Motor neuron (in vitro differentiated cells): ENCODE results near the gene ABLIM2. TPM values are rescaled to one million over a fixed set of nuclear protein-coding genes. Genes with fewer than 3 reads are reported as not detected.

Experiments
- ATAC-seq, 8 experiments: fragments of 200-7000 bp; cut with Tn5 transposase; replicated peaks in 6 of 8; 2 replicates each; pipeline ENCODE4 v1.8.0; 2021; ENCODE audit warnings: mild to moderate bottlenecking in 8 of 8, moderate library complexity in 8 of 8
- H3K27ac ChIP-seq, 2 donors: fragments of 250-450 bp; sonication (Bioruptor Pico); 2 replicates each; pipeline ENCODE4 v1.9.0; 2021; ENCODE audit warnings: antibody characterized with exemption in 2 of 2, mild to moderate bottlenecking in 2 of 2, moderate library complexity in 1 of 2
- H3K4me1 ChIP-seq, 2 donors: fragments of 250-450 bp; sonication (Bioruptor Pico); replicated peaks in 1 of 2; 2 replicates each; pipeline ENCODE4 v1.6.1; 2021; ENCODE audit warnings: antibody characterized with exemption in 2 of 2, mild to moderate bottlenecking in 2 of 2, moderate library complexity in 1 of 2
- H3K4me3 ChIP-seq, 5 donors: fragments of 250-450 bp; sonication (Bioruptor Pico); 2 replicates each; pipeline ENCODE4 v1.9.0; 2021; ENCODE audit warnings: antibody characterized with exemption in 5 of 5, mild to moderate bottlenecking in 5 of 5, moderate library complexity in 4 of 5
- WGBS, 10 experiments: fragments of 450-650 bp; shearing (Covaris generic); methylation state at CpG; one replicate each; pipeline ENCODE4 v1.0.0; 2022; 5-methylcytosine and 5-hydroxymethylcytosine counted together
- in situ Hi-C, 9 experiments: fragments of 400-800 bp; cut with MboI; loops; one replicate each; pipeline ENCODE4 v1.15.0; 2021; ENCODE audit warnings: low sequenced_read_pairs in 9 of 9, low pct_unique_long_range_greater_than_20kb in 2 of 9; ENCODE audit not compliant: unreplicated experiment in 9 of 9
- total RNA-seq, 8 experiments: library from RNA; unstranded; fragments of 300-600 nt; gene quantifications; 2 replicates each; pipeline versions ENCODE4 v1.2.3 to v1.2.4, GENCODE V29; 2022

ABLIM2 gene
- total RNA-seq, 8 experiments from 2014 or later: 0.58 to 18.7 (median 6.5) TPM

- H3K27ac ChIP-seq: no peak overlapping the region
- H3K4me1 ChIP-seq: peaks cover 40 to 42% of the 10 kb centered on the region in 2 donors
- in situ Hi-C loops: no loop called here
- 40 to 95% (median 52%) methylated on average over 1 to 4 of the region's 10 CpGs; no CpG with 5 or more reads in 5 of the 10 experiments for WGBS, 10 experiments
- no peak overlapping the region for H3K4me3 ChIP-seq
- no peak for ATAC-seq
Observed at GRCh38 chr4:8132400-8132799, 26.2 kb downstream of the ABLIM2 start.

- H3K27ac ChIP-seq: no peak overlapping the region
- 90% methylated on average over 2 of the region's 18 CpGs; no CpG with 5 or more reads in 9 of the 10 experiments for WGBS, 10 experiments
- in situ Hi-C loops: no loop called here
- peaks cover 45 to 47% of the 10 kb centered on the region in 2 donors for H3K4me1 ChIP-seq
- ATAC-seq: no peak
- no peak overlapping the region for H3K4me3 ChIP-seq
Observed at GRCh38 chr4:8131826-8132225, 26.8 kb downstream of the ABLIM2 start.

GRCh38 chr4:8131210-8131609, 27.4 kb downstream of the ABLIM2 start:
- ATAC-seq: no peak
- Histone ChIP-seq H3K4me1 (peaks cover 45 to 49% of the 10 kb centered on the region in 2 donors), H3K4me3 (no peak overlapping the region), H3K27ac (no peak overlapping the region)
- in situ Hi-C loops: no loop called here
- 0 to 85% (median 72%) methylated on average over 1 to 6 of the region's 8 CpGs; no CpG with 5 or more reads in 2 of the 10 experiments for WGBS, 10 experiments

- 74 to 100% (median 80%) methylated on average over 1 to 10 of the region's 18 CpGs; no CpG with 5 or more reads in 5 of the 10 experiments for WGBS, 10 experiments
- Histone ChIP-seq H3K4me1 (peaks cover 39 to 49% of the 10 kb centered on the region in 2 donors), H3K27ac (no peak overlapping the region), H3K4me3 (no peak overlapping the region)
- no peak for ATAC-seq
- in situ Hi-C loops: no loop called here
Observed at GRCh38 chr4:8130346-8131066, 28.1 kb downstream of the ABLIM2 start.

GRCh38 chr4:8129785-8130184, 28.8 kb downstream of the ABLIM2 start:
- Histone ChIP-seq H3K4me1 (peaks cover 34 to 49% of the 10 kb centered on the region in 2 donors), H3K4me3 (no peak overlapping the region), H3K27ac (no peak overlapping the region)
- in situ Hi-C loops: no loop called here
- WGBS, 10 experiments: 60 to 74% methylated on average over 2 to 3 of the region's 6 CpGs; no CpG with 5 or more reads in 8 of the 10 experiments
- ATAC-seq: no peak

- no peak for ATAC-seq
- 71 to 100% (median 80%) methylated on average over 1 to 11 of the region's 11 CpGs; no CpG with 5 or more reads in 1 of the 10 experiments for WGBS, 10 experiments
- Histone ChIP-seq H3K27ac (peak overlapping the region in 1 of 2 donors; percentile 63), H3K4me3 (no peak overlapping the region), H3K4me1 (peaks cover 29 to 44% of the 10 kb centered on the region in 2 donors)
- in situ Hi-C loops: no loop called here
Observed at GRCh38 chr4:8129136-8129535, 29.5 kb downstream of the ABLIM2 start.

- ATAC-seq: peak; percentile 76 to 96 (median 84)
- in situ Hi-C loops: no loop called here
- H3K4me3 ChIP-seq: no peak overlapping the region
- whole genome bisulfite sequencing, 10 experiments: 0 to 63% (median 40%) methylated on average over 2 to 10 of the region's 19 CpGs; no CpG with 5 or more reads in 3 of the 10 experiments
- peak overlapping the region; percentile 63 to 66 for H3K27ac ChIP-seq
- peaks cover 23 to 35% of the 10 kb centered on the region in 2 donors for H3K4me1 ChIP-seq
Observed at GRCh38 chr4:8128100-8128856, 30.3 kb downstream of the ABLIM2 start.

GRCh38 chr4:8127051-8127826, 31.4 kb downstream of the ABLIM2 start:
- in situ Hi-C loops: no loop called here
- ATAC-seq: peak in 6 of 8 experiments; percentile 1 to 29 (median 9)
- Histone ChIP-seq H3K4me3 (no peak overlapping the region), H3K27ac (peak overlapping the region; percentile 63 to 66), H3K4me1 (peaks cover 23 to 33% of the 10 kb centered on the region in 2 donors)
- WGBS, 10 experiments: 40 to 100% (median 80%) methylated on average over 1 to 8 of the region's 29 CpGs; no CpG with 5 or more reads in 6 of the 10 experiments

- WGBS, 10 experiments: 83 to 100% (median 93%) methylated on average over 1 to 6 of the region's 13 CpGs; no CpG with 5 or more reads in 5 of the 10 experiments
- Histone ChIP-seq H3K4me3 (no peak overlapping the region), H3K4me1 (peaks cover 23 to 33% of the 10 kb centered on the region in 2 donors), H3K27ac (no peak overlapping the region)
- ATAC-seq: no peak
- in situ Hi-C loops: no loop called here
Observed at GRCh38 chr4:8126523-8126922, 32.1 kb downstream of the ABLIM2 start.

GRCh38 chr4:8125526-8126056, 33.0 kb downstream of the ABLIM2 start:
- in situ Hi-C loops: no loop called here
- WGBS, 10 experiments: 65 to 93% (median 89%) methylated on average over 3 to 11 of the region's 20 CpGs; no CpG with 5 or more reads in 6 of the 10 experiments

GRCh38 chr4:8123870-8124269, 34.7 kb downstream of the ABLIM2 start:
- 33 to 100% (median 71%) methylated on average over 1 to 5 of the region's 5 CpGs; no CpG with 5 or more reads in 4 of the 10 experiments for WGBS, 10 experiments
- peaks cover 20 to 22% of the 10 kb centered on the region in 2 donors for H3K4me1 ChIP-seq
- in situ Hi-C loops: no loop called here
- no peak overlapping the region for H3K27ac ChIP-seq
- no peak for ATAC-seq
- no peak overlapping the region for H3K4me3 ChIP-seq

More at GRCh38 chr4:8125526-8126056, 33.0 kb downstream of the ABLIM2 start:
- Histone ChIP-seq H3K27ac (no peak overlapping the region), H3K4me1 (peaks cover 21 to 26% of the 10 kb centered on the region in 2 donors), H3K4me3 (no peak overlapping the region)
- no peak for ATAC-seq

- no peak overlapping the region for H3K27ac ChIP-seq
- no peak overlapping the region for H3K4me3 ChIP-seq
- in situ Hi-C loops: no loop called here
- peaks cover 15 to 17% of the 10 kb centered on the region in 2 donors for H3K4me1 ChIP-seq
- ATAC-seq: no peak
- 40 to 81% (median 63%) methylated on average over 1 to 4 of the region's 8 CpGs; no CpG with 5 or more reads in 7 of the 10 experiments for WGBS, 10 experiments
Observed at GRCh38 chr4:8123389-8123788, 35.2 kb downstream of the ABLIM2 start.
